Peyer's patch (tissue), 4 donors: ENCODE data around the gene ZNF563.

Experiments used
- CTCF ChIP-seq, 6 experiments: fragments of 450-650 bp in 4 of 6; fragments of 200-600 bp in 2 of 6; sonication (generic) in 1 of 6; IDR thresholded peaks; one replicate each; pipeline ENCODE4 v1.5.1; 2017 to 2019; ENCODE audit warnings: antibody characterized with exemption in 6 of 6, mild to moderate bottlenecking in 3 of 6, moderate library complexity in 1 of 6
- POLR2A ChIP-seq, 2 donors: fragments of 450-650 bp; IDR thresholded peaks; one replicate each; pipeline ENCODE4 v1.5.1; 2017; ENCODE audit warnings: antibody characterized with exemption in 2 of 2, mild to moderate bottlenecking in 2 of 2, moderate library complexity in 2 of 2

DNA sequence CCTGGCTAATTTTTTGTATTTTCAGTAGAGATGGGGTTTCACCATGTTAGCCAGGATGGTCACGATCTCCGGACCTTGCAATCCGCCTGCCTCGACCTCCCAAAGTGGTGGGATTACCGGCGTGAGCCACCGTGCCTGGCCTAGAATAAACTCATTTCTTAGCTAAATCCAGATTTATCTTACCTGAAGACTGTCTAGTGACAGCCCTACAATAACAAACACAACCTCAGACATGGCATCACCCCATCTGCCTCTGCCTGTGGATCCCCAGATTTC, 43.7 kb downstream of the ZNF563 start:
- TF ChIP-seq CTCF (IDR thresholded peaks at IDR 0.05) (no peak), POLR2A (IDR thresholded peaks at IDR 0.05) (no peak)
